ENCODE measurements around the gene WDR90.

The WDR90 gene

GRCh38 chr16:707062-707538 is 57.9 kb downstream of the WDR90 start:
- Histone ChIP-seq H3K27ac (ENCODE audit: extremely low read depth, low read depth, low read length) (no peak overlapping the region), H3K9me3 (ENCODE audit: control insufficient read depth, insufficient read depth, low read depth, low read length) (no peaks in the 10 kb centered on the region), H3K4me1 (ENCODE audit: control insufficient read depth, insufficient read depth, low read length) (peaks cover 5% of the 10 kb centered on the region), H3K36me3 (ENCODE audit: control insufficient read depth in 2 of 2, insufficient read depth in 1 of 2, low read length in 2 of 2) (no peaks in the 10 kb centered on the region), H3K4me3 (ENCODE audit: low read depth, low read length) (no peak overlapping the region)
- POLR2A ChIA-PET = interaction anchor here (0.6 to 2.3 kb wide), 5 partner anchors 9 to 42 kb away, joined by 3 to 8 read pairs (median 3); partner anchors contain the start of genes ANTKMT and STUB1
- CTCF ChIA-PET = interaction anchor here (1.0 to 1.1 kb wide), 2 partner anchors 9 to 79 kb away, joined by 3 to 5 read pairs; no protein-coding TSS in a partner anchor
- peak; percentile 99 for TF ChIP-seq KLF1 (tag by site-specific recombination; IDR thresholded peaks at IDR 0.05)
- no peak for TF ChIP-seq ELK4 (IDR thresholded peaks at IDR 0.05; ENCODE audit: borderline replicate concordance, low read depth, low read length)
- TF ChIP-seq HIC1 (tag by site-specific recombination; IDR thresholded peaks at IDR 0.05) = peak; percentile 64; the same call in 1 of the 2 replicates
- no peak for TF ChIP-seq PRDM10 (tag by site-specific recombination; IDR thresholded peaks at IDR 0.05)
- peak; percentile 85 for TF ChIP-seq KLF17 (tag by site-specific recombination; IDR thresholded peaks at IDR 0.05)
- peak; percentile 97 for TF ChIP-seq ZIC2 (tag by site-specific recombination; IDR thresholded peaks at IDR 0.05)
- peak; percentile 23; the same call in 1 of the 2 replicates for TF ChIP-seq ZNF600 (tag by site-specific recombination; IDR thresholded peaks at IDR 0.05)

GRCh38 chr16:708019-708418 is 58.9 kb downstream of the WDR90 start:
- ChIA-PET POLR2A (interaction anchor here (1.2 to 2.3 kb wide), 3 partner anchors 9 to 28 kb away, joined by 3 to 8 read pairs (median 3); partner anchors contain the start of genes ANTKMT and STUB1), CTCF (interaction anchor here (0.6 kb wide), 1 partner anchor 570 kb away, joined by 4 read pairs; no protein-coding TSS in a partner anchor)
- TF ChIP-seq ZEB2 (tag by site-specific recombination; IDR thresholded peaks at IDR 0.05) = peak; percentile 85
- TF ChIP-seq ZNF768 (tag by site-specific recombination; IDR thresholded peaks at IDR 0.05) = no peak
- no peak for TF ChIP-seq GLIS2 (tag by site-specific recombination; IDR thresholded peaks at IDR 0.05)
- TF ChIP-seq ZNF140 (tag by site-specific recombination; IDR thresholded peaks at IDR 0.05) = no peak
- TF ChIP-seq ZNF202 (tag by site-specific recombination; IDR thresholded peaks at IDR 0.05; ENCODE audit: borderline replicate concordance) = no peak
- Histone ChIP-seq H3K4me3 (ENCODE audit: low read depth, low read length) (no peak overlapping the region), H3K36me3 (ENCODE audit: control insufficient read depth in 2 of 2, insufficient read depth in 1 of 2, low read length in 2 of 2) (no peaks in the 10 kb centered on the region), H3K9me3 (ENCODE audit: control insufficient read depth, insufficient read depth, low read depth, low read length) (no peaks in the 10 kb centered on the region), H3K27ac (ENCODE audit: extremely low read depth, low read depth, low read length) (no peak overlapping the region), H3K4me1 (ENCODE audit: control insufficient read depth, insufficient read depth, low read length) (peaks cover 5% of the 10 kb centered on the region)

- ChIA-PET POLR2A (interaction anchor here (0.6 to 1.8 kb wide), 8 partner anchors 12 to 417 kb away, joined by 3 to 12 read pairs (median 6); partner anchors contain the start of genes ANTKMT, CHTF18, GNG13 and RPUSD1), CTCF (interaction anchor here (1.1 to 5.7 kb wide), 3 partner anchors 13 to 347 kb away, joined by 3 to 119 read pairs (median 7); partner anchors contain the start of genes ANTKMT, CHTF18 and RPUSD1)
- H3K36me3 ChIP-seq (ENCODE audit: control insufficient read depth in 2 of 2, insufficient read depth in 1 of 2, low read length in 2 of 2) = no peaks in the 10 kb centered on the region
- TF ChIP-seq ZEB2 (tag by site-specific recombination; IDR thresholded peaks at IDR 0.05) (peak; percentile 88), REST (tag by site-specific recombination; IDR thresholded peaks at IDR 0.05) (no peak)
- H3K4me1 ChIP-seq (ENCODE audit: control insufficient read depth, insufficient read depth, low read length) = peaks cover 5% of the 10 kb centered on the region
- no peak overlapping the region for H3K4me3 ChIP-seq (ENCODE audit: low read depth, low read length)
- H3K9me3 ChIP-seq (ENCODE audit: control insufficient read depth, insufficient read depth, low read depth, low read length) = no peaks in the 10 kb centered on the region
- no peak overlapping the region for H3K27ac ChIP-seq (ENCODE audit: extremely low read depth, low read depth, low read length)
Measured at GRCh38 chr16:708959-709358, 59.8 kb downstream of the WDR90 start.

Data from HEK293 (cell line).